ENCODE measurements around the gene NFKBIA.
"Not testable (repeated sequence)": the region's sequence is repeated elsewhere in the genome, so short reads cannot be mapped to it uniquely, and the experiment has no call there.

NFKBIA gene

DNA sequence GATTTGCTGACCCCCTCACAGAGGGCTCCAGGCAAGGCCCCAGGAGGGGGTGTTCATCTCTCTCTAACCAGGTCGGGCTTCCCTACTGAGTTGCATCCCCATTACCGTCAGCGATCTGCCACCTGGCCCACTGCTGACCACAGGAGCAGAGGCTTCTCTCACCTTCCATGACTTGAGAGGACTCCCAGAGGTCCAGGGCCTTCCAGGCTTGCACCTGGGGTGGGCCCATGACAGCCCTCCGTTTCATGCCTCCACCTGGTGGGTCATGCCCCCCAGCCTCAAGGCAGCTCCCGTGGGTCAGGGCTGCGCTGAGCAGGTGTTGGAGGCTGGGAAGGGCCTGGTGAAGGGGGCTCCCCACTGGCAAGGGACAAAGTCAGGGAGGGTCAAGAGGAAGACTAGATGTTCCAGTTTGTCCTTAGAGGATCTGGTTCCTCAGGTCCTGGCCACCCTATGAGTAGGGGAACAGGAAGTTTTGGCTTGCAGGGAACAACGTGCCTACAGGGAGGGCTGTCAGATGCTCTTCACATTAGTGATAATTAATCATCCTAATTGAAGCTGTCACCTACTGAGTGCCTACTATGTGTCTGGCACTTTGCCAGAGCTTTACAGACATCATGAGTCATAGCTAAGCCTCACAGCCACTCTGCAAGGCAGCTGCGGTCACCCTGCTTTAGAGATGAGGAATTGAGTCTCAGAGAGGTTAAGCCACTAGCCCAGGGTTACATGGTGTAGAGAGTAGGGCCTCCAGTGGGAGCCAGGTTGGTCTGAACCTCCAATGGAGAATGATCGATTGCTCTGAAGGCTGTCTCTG lies 13.8 kb downstream of the NFKBIA start:
- no peak for DNase-seq (ENCODE audit: low read depth)

DNA sequence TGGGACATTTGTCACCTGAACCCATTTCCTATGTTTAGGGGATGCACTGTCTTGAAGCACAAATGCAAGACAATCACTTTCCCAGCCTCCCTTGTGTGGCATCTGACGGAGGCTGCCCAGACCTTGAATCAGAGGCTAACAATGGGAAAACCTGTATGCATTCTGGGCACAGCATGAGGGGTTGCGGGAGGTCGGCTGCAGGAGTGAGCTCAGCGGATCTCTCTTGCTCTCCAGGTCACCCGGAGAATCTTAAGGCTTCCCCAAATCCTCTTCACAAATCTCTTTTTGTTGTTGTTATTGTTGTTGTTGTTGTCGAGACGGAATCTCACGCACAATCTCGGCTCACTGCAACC lies 15.3 kb downstream of the NFKBIA start:
- DNase-seq (ENCODE audit: low read depth): no peak

DNA sequence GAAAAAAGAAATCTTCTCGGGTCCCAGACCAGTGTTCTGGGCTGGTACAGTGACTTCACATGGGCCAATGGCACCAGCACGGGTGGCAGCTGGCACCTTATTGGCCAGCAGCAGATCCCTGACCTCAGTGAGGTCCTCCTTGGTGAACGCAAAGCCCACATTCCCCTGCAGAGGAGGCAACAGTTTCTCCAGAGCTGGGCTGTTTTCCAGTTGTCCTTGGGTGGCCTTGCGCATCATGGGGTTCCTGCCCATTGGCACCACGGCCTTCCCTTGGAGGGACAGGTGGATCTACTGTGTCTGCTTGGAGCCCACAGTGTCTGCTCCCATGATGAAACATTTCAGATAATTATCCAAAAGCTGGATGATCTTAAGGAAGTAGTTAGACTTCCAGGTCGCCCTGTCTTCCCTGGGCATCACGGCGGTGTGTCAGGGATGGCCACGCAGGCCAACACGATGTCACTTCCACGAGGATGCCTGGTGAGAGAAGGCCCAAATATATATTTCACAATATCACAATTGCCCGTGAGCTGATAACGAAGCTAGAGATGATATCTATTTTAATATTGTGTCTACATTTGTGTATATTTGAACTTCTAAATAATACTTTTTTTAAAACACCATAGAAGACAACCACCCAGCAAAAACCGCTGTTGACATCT lies 15.8 kb downstream of the NFKBIA start:
- DNase-seq (ENCODE audit: low read depth): no peak

DNA sequence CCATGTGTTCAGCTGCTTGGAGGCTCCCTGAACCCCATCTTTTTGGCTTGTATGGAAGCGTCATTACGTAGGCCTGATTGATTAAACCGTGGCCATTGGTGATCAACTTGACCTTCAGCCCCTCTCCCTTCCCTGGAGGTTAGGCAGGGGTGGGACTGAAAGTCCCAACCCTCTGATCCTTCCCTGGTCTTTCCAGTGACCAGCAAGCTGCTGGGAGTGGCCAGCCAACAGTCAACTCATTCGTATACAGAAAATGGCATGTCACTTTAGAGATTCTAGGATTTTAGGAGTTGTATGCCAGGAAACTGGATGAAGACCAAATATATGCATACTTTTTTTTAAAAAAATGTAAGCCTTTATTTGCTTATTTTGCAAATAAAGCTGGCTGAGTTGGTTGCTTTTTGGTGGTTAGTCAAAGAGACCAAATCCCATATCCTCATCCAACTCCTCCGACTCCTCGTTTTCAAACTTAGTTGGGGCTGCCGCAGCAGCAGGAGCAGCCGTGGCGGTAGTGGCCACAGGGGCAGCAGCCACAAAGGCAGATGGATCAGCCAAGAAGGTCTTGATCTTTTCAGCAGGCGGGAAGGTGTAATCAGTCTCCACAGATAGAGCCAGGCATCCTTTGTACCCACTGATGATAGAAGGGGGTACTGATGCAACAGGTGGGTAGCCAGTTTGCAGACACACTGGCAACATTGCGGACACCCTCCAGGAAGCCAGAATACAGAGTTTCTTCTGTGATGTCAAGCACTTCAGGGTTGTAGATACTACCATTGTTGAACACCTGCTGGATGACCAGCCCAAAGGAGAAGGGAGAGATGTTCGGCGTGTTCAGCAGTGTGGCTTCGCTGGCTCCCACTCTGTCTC lies 16.6 kb downstream of the NFKBIA start:
- no peak for DNase-seq (ENCODE audit: low read depth)

DNA sequence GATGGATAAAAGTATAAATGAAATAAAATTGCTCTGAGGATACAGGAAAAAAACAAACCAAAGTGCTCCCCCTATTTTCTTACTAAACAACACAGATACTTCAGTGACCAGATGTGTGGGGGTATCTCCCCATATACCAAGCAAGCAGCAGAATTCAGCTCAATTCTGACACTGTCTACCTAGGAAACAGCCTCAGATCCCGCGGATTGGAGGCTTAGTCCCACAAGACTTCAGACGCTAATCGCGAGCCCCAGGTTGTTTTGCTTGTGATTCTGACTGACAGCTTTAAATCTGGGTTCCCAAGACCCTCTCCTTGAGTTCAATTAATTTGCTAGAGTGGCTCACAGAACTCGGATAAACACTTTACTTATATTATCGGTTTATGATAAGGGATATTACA lies 17.3 kb downstream of the NFKBIA start:
- no peak for DNase-seq (ENCODE audit: low read depth)

DNA sequence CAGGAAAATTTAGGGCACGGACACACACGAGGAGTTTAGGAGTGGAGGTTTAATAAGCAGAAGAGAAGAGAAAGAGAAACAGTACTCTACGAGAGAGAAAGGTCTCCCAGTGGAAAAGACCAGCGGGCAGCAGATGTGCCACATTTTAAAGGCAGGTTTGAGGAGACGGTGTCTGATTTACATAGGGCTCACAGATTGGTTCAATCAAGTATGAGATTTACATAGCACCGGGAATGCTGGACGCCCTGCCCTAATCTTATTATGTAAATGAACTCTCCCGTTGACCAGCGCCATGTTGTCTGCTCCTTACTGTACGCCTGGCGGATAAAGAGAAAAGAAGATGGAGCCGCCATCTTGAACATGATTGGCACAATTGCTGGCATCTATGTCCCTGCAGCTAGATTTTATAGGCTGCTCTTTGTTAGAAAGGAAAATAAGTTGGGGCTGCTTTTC lies 17.9 kb downstream of the NFKBIA start:
- no peak for DNase-seq (ENCODE audit: low read depth)

DNA sequence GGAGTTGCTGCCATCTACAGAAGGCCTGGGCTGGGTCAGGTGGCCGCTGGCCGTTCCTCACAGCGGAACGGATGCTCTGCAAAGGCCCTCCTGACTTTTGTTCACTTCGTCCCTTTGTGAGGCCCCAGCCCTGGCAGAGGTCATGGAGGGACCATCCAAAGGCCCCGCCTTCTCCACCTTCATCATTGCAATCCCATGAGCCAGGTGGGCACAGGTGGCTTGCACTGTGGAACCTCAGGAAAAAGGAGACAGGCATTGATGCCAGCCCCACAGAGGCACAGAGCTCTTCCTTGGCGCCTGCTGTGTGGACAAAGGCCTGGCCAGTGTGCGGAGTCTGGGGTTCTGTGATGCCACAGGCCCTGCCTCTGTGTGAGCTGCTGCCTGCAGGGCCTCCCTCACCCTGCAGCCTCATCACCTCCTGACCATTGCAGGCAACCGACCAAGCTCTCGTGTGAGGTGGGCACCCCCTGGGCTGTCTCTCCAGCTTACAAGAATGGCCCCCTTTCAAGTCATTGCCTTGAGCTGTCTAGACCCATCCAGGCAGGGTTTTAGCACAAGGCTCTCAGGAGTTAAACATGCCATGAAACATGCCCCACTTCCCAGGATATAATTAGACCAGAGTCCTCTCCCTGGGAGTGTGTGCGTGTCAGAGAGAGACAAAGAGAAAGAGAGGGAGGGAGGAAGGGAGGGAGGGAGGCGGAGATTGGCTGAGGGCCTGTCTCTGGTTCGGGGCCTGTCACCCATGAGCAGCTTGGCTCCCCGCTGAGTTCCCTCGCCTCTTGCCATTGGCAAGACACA lies 19.3 kb downstream of the NFKBIA start:
- no peak for DNase-seq (ENCODE audit: low read depth)

DNA sequence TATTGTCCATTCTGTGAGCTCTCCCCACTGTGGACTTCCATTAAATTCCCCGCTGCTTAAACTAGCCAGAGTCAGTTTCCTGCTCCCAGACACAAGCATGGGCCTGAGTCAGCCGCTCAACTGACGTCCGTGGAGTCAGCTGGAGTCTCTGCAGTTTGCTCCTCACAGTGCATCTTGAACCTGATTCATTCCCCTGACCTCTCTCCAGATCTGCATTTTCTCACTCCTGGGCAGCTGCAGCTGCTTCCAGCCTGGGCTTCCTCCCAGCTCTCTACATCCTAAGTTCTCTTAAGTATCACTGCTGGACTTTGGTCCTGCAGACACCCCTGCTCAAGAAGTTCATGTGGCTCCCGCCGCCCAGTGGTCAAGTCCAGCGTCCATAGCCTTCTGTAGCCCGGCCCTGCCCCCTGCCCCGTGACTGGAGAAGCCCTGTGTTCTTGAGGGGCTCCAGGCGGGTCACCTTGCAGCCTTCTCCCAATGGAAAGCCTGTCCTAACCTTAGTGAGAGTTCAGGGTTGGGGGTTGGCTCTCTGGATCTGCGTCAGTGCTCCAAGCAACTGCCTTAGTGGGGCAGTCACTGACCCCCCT lies 20.0 kb downstream of the NFKBIA start:
- DNase-seq (ENCODE audit: low read depth): no peak

DNA sequence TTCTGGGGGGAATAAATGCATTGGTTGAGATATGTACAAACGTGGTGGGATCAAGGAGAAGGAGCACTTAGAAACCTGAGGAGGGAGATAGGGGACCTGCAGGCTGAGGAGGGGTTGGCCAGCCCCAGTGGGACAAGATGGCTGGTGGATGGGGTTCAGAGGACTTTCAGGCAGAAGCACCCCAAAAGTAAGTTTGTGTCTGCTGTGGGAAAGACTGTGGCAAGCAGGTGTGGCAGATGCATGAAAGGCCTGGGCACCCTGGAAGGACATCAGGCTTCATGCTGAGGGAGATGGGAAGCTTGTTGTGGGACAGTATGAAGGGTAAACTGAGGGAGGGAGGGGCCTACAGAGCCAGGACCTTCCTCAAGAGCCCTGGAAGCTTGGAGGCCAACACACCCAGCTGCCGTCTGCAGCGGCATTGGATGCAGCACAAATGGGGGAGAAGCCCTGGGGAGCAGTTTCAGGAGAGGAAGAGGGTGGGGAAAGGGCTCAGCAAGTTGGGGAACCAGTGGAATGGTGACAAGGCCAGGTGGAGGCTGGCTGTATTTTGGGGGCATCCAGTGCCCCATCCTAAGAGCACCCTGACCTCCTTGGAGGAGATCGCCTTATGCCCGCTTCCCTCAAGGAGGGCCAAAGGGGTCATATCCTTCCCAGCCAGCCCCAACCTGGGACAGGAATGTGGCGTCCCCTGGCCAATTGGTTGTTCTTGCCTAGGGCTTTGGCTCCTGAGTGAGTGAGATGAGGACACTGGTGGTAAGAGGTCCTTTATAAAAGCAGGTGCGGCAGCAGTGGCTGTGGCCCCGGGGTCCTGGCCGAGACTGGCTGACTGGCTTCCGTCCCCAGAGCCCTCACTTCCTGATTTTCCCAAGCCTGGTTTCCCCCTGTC lies 20.7 kb downstream of the NFKBIA start:
- DNase-seq (ENCODE audit: low read depth): no peak

DNA sequence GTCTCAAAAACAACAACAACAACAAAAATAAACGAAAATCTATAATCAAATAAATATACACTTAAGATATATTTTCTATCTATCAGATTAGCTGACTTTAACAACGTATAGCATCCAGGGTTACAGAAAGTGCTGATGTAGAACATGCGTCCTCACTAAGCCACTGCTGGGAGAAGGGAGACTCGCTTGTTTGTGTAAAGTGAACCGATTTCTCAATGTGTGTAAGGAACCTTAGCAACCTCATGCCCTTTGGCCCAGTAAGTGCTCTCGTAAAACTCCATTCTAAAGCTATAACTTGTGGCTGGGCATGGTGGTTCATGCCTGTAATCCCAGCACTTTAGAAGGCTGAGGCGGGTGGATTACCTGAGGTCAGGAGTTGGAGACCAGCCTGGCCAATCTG lies 23.8 kb downstream of the NFKBIA start:
- no peak for DNase-seq (ENCODE audit: low read depth)

DNA sequence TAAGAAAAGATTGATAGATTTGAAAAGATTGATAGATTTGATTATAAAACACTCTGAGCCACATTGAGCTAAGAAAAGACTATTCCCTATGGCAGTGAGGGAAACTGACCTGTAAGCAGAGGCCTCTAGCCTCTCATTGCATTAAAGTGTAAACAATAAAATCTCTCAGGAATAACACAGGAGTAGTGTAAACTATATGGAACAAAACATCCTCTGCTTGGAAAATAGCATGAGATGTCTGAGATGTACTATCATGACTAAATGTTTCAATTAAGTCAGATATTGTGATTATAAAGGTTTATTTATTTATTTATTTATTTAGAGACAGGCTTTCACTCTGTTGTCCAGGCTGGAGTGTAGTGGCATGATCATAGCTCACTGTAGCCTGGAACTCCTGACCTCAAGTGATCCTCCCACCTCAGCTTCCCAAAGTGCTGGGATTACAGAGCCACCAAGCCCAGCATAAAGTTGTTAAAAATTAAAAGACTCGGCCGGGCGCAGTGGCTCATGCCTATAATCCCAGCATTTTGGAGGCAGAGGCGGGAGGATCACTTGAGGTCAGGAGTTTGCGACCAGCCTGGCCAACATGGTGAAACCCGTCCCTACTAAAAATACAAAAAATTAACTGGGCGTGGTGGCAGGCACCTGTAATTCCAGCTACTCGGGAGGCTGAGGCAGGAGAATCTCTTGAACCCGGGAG lies 25.2 kb downstream of the NFKBIA start:
- not testable (repeated sequence) for DNase-seq (ENCODE audit: low read depth)

DNA sequence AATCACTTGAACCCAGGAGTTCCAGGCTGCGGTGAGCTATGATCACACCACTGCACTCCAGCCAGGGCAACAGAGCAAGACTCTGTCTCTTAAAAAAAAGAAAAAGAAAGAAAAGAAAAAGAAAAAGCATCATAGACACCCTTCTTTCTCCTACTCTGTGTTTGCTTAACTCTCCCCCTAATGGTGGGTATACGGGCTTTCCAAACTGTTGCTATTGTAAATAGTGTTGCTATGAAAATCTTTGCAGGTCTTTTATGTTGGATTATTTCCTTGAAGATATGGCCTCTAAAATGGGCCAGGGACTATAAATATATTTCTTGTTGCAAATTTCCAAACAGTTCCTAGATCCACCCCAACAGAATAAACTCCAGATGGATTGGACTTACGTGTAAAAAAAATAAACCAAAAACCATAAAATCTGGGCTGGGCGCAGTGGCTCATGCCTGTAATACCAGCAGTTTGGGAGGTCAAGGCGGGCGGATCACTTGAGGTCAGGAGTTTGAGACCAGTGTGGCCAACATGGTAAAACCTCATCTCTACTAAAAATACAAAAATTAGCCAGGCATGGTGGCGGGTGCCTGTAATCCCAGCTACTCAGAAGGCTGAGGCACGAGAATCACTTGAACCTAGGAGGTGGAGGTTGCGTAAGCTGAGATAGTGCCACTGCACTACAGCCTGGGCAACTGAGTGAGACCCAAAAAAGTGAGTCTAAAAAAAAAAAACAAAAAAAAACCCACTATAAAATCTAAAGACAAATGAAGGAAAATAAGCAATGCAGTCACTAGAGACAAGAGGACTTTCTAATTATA lies 25.9 kb downstream of the NFKBIA start:
- DNase-seq (ENCODE audit: low read depth): no peak

DNA sequence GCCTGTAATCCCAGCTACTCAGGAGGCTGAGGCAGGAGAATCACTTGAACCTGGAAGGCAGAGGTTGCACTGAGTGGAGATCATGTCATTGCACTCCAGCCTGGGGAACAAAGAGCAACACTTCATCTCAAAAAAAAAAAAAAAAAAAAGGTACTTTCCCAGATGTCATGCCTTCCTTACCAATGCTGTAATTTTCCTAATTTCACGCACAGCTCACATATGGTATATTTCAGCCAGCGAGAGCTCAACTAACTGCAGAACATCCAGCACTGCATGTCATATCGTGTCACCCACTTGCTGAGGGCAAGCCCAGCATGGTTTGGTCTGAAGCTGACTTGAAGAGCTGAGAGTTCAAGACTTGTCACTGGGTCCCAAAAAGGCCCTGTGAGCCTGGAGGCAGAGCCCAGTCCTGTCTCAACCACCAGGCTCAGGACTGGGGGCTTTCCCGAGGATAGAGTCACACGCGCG lies 29.0 kb downstream of the NFKBIA start:
- no peak for DNase-seq (ENCODE audit: low read depth)

DNA sequence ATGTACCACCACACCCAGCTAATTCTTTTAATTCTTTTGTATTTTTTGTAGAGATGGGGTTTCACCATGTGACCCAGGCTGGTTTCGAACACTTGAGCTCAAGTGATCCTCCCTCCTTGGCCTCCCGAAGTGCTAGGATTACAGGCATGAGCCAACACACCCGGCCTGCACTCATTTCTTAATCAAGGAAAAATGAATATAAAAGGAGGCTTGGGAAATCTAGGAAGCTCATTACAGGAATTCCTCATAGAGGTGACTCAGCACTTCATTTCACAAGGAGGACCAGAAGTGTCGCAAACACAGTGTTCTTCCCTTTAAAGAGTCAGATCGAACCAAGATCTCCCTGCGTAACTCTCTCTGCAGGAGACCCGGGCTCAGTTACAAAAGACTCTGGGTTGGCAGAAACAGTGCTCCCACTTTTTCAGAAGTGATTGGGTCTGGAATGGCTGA lies 30.3 kb downstream of the NFKBIA start:
- DNase-seq (ENCODE audit: low read depth): no peak

DNA sequence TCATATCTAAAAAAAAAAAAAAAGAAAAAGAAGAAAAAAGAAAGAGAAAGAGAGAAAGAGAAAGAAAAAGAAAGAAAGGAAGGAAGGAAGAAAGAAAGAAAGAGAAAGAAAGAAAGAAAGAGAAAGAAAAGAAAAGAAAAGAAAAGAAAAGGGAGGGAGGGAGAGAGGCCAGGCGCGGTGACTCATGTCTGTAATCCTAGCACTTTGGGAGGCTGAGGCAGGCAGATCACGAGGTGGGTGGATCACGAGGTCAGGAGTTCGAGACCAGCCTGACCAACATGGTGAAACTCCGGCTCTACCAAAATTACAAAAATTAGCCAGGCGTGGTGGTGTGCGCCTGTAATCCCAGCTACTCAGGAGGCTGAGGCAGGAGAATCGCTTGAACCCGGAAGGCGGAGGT lies 31.3 kb downstream of the NFKBIA start:
- not testable (repeated sequence) for DNase-seq (ENCODE audit: low read depth)

DNA sequence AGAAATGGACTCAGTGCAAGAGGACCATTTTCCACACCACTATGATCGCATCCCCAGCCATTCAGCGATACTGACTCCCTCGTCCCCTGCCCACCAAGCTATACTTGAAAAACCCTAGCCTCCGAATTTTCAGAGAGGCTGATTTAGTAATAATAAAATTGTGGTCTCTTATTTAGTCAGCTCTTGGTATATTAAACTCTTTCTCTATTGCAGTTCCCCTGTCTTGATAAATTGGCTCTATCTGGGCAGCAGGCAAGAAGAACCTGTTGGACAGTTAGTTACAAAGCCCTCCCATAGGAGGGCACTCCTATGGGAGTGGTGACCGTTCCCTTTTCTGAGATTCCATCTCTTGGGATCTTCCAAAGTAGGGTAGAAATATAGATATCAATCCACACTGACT lies 33.6 kb downstream of the NFKBIA start:
- no peak for DNase-seq (ENCODE audit: low read depth)

DNA sequence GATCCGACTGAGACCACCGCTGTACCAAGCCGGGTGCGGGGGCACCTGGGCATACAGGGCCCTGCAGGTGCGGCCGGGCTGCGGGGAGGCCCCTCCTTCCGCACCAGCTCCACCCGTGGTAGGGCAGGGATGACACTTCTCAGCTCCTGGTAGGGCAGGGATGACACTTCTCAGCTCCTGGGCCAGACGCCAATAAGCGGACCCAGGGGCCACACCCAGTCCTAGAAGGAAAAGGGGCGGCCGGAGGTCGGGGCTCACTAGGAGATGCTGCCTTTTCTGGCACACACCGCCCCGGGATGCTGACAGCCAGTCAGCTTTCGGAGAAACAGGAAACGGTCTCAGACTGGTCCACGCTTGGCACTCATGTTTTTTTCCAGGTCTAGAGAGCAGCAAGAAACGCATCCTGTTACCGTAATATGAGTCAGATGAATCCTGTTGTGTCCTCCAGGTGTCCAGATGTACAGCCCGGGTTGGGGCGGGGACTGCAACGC lies 34.8 kb downstream of the NFKBIA start:
- DNase-seq (ENCODE audit: low read depth): no peak

DNA sequence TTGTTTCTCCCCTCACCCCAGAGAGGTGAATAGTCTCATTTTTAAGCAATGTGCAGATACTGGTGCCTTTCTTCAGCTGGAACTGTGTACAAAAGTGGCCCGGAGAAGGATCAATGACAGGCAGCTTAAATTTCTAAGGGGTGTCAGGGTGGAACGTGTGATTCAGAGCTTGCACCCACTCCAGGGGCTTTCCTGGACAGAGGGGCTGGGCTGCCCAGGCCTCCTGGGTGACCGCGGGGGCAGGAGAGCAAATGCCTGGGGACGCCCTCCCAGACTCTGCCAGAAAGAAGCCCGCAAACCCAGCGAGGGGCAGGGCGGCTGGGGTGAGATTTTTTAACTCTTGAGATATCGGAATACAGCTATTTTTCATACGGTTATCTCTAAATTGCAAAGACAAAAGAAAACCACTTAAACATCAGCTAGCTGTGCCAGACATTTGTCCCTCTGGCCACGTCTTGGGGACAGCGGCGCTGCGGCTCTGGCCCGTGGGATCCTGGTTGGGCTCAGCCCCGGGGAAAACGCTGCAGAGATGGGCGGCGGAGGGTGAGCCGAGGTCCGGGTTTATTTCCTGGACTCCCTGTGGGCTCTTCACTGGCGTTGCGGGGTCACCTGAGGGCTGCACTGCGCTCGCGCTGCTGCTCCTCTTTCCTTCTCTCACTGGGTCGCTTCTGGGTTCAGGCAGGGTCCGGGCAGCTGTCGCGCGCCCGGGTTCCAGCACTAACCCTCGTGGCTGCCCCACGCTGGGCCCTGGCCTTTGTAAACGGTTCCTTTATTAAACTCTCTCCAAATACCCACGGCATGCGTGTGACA lies 35.8 kb downstream of the NFKBIA start:
- no peak for DNase-seq (ENCODE audit: low read depth)

All from activated T-helper 9 cell treated with anti-CD3 and anti-CD28 coated beads, Interleukin-2, amount 50 U/mL, for 16 hours (primary cell).